SIG-M5 treated with dmso at 0.1 percent for 504 hours (cell line): Measurements from ENCODE around the gene KCTD11.
A peak's percentile ranks its signal among the peaks of the same experiment; 100 is the strongest.

Source experiments
- DNase-seq: peaks from one replicate; lab custom pipeline; 2025; ENCODE audit not compliant: unreplicated experiment; lab: John Stamatoyannopoulos, UW

The KCTD11 gene

DNA sequence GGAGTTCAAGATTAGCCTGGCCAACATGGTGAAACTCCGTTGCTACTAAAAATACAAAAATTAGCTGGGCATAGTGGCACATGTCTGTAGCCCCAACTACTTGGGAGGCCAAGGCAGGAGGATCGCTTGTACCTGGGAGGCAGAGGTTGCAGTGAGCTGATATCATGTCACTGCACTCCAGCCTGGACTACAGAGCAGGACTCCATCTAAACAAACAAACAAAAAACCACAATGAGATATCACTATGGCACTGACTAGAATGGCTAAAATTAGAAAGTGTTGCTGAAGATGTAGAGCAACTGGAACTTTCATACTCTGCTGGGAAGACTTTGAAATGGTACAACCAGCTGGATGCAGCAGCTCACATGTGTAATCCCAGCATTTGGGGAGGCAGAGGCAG lies 22.4 kb downstream of the KCTD11 start:
- no peak for DNase-seq

DNA sequence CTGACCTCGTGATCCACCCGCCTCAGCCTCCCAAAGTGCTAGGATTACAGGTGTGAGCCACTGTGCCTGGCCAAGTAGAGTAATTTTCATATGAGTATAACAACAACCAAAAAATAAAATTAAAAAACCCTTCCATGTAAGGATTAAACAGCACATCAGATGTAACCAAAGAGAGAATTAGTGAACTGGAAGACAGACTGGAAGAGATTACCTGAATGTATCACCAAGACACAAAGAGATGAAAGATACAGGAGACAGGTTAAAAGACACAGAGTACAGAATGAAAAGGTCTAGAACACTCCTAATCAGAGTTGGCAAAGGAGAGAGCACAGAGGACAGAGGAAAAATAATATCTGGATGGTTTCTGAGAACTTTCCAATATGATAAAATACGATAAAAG lies 27.2 kb downstream of the KCTD11 start:
- DNase-seq: no peak

- no peak for DNase-seq
Measured at GRCh38 chr17:7380321-7380720, 28.4 kb downstream of the KCTD11 start.

DNA sequence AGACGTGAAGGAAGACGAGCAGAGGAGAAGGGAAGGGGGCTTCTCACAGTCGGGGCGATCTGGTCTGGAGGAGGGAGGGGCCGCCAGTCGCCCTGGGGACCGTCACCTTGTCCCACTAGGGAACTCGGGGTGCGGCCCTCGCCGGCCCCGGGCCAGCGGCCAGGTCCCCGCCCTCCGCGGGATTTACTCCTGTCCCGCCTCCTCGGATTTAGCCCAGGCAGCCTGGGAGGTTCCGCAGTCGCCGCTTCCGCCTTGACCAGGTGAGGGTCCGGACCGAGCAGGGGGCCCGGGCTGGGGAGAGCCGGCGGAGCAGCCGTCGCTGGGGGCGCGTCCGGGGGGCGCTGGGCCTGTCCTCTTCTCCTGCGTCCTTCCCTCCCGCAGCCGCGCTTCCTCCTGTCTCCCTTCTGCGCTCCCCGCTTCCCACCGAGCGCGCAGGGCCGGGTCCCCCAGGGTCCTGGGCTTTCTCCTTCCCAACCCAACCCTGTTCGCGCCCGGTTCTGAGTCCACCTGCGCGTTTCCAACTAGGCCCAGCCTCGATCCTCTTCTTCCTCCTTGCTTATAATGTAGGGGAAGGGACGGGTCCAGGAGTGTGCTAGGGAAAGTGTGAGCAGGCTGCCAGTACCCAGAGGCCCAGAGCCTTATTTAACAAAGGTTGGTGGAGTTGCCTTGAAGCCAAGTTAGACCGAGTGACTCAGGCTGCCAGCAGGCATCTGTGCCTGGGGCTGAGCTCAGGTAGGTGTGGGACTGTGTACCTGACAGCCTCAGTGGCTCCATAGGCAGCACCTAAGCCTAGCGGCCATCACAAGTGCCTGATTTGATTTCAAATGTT lies 29.1 kb downstream of the KCTD11 start, which contains the start of gene TNK1:
Gene TNK1, plus strand, starts transcription at position 235 of the 829 bp plus-strand sequence. CDS start 1,838 bp downstream, outside the sequence.
- DNase-seq: no peak

- DNase-seq: no peak
Measured at GRCh38 chr17:7382901-7383300, 30.9 kb downstream of the KCTD11 start.

GRCh38 chr17:7383371-7383741 lies 31.4 kb downstream of the KCTD11 start:
- DNase-seq: no peak

- peak; percentile 8 for DNase-seq
Measured at GRCh38 chr17:7383742-7384488, 32.0 kb downstream of the KCTD11 start.

DNA sequence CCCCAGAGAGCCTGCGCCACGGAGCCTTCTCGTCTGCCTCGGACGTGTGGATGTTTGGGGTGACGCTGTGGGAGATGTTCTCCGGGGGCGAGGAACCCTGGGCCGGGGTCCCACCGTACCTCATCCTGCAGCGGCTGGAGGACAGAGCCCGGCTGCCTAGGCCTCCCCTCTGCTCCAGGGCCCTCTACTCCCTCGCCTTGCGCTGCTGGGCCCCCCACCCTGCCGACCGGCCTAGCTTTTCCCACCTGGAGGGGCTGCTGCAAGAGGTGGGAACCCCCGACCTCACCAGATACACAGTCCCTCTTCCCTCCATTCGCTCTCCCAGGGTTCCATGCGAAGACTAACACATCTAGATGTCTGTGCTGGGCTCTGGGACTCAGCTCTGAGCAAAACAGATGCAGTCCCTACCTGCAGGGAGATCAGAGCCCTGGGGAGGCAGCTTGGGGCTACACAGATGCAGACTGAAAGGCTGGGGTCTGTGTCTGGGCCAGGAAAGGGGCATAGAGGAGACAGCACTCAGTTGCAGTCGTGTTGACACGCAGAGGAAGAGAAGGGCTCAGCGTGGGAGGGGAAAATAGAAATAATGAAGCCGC lies 32.6 kb downstream of the KCTD11 start:
- no peak for DNase-seq

- DNase-seq: no peak
Measured at GRCh38 chr17:7388856-7389255, 36.9 kb downstream of the KCTD11 start.

DNA sequence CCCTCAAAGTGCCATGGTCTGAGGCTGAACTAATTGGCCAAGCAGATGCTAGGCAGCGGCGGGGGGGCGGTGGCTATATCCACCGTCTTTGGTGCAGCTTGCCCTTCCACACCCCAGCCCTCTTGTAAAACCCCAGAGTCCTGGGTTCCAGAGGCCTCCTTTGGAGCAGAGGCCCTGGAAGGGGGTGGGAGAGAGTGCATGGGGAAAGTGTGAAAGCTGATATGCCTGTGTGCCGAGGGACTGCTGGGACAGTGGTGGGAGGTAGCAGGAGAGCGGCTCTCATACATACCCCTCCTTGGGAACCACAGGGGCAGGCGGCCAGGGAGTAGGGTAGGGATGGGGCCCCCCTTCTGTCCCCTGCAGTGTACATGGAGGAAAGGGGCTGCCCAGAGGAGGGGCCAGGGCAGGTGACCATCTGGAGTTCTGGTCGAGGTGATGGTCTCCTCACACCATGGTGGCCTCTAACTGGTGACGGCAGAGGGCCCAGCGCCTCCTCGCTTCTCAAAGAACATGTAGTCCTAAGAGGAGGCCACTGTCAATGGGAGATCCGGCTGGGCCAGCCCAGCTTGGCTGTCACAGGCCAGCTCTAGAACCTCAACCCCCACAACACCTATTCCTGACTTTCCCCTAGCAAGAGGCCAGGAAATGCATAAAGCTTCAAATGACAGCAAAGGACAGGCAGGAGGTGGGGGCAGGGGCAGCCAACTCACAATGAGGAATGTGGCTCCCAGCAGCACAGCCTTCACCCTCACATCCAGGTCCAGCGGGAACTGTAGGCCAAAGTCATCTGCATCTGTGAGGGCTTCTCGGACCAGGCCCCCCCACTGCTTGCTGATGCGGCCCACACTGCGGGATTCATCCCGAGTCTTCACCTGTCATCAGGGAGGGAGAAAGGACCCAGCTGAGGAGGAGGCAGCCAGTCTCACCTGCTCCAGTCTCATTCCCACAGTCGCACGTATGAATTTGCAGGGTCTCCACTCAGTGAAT lies 38.3 kb downstream of the KCTD11 start:
- no peak for DNase-seq

DNA sequence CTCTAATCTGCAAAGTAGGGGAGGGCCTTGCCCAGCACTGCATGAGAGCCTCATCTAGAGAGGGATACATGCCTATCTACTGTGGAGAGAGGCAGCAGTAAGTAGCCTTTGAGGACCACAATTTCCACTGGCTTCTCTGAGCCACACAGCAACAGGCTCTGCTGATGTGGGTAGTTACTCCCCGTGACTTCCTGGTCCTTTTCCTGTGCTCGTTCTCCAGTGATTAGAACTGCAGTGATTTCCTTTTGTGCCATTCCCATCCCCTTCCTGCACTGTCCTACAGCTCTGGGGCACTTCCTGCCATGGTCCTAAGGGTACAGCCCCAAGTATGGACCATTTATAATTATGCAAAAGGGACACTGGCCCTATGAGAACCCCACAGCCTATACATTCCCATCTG lies 39.3 kb downstream of the KCTD11 start:
- DNase-seq: no peak

GRCh38 chr17:7392696-7393612 lies 41.0 kb downstream of the KCTD11 start:
- no peak for DNase-seq

GRCh38 chr17:7393613-7394451 lies 41.9 kb downstream of the KCTD11 start:
- DNase-seq: no peak

- peak; percentile 73 for DNase-seq
Measured at GRCh38 chr17:7394452-7395191, 42.7 kb downstream of the KCTD11 start, which contains the start of gene PLSCR3. PLSCR3 (minus strand) TSS chr17:7394525; CDS start chr17:7394110, 415 bp downstream.

DNA sequence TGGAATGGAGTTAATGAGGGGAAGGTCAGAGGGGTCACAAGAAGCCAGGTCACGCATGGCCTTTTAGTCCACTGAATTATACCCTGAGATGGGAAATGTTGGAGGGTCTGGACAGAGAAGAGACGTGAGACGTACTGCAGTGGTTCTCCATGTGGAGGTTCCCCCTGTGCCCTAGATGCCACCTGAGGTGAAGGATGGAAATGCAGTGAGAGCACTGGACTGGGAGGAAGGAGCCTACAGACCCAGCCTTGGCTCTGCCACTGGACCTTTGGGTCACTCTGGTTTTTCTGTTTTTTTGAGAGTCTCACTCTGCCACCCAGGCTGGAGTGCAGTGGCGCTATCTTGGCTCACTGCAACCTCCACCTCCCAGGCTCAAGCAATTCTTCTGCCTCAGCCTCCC lies 44.2 kb downstream of the KCTD11 start:
- DNase-seq: no peak

GRCh38 chr17:7398612-7399011 lies 46.6 kb downstream of the KCTD11 start:
- DNase-seq: no peak

GRCh38 chr17:7403043-7403726 lies 51.2 kb downstream of the KCTD11 start:
- DNase-seq: no peak

DNA sequence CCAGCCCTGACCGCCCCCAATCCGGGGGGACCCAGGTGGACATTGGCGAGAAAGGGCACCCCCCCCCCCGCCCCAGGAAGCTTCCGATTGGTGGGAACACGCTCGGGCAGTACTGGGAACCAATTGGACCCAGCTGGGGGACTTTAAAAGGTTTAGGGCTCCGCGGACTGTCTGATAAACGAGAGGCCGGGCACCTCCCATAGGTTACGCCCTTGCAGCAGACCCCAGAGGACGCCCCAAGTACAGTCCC lies 51.7 kb downstream of the KCTD11 start:
- DNase-seq: peak; percentile 77
